GM10248 (cell line): ENCODE measurements around the gene MCTP2.
"Not testable (repeated sequence)": the region's sequence is repeated elsewhere in the genome, so short reads cannot be mapped to it uniquely, and the experiment has no call there.

ENCODE experiments used
- CTCF ChIA-PET: fragments of 300-600 bp; sonication (Branson Sonifier 250); formaldehyde crosslinking; extraction: SDS; loops from one replicate; lab custom pipeline; 2021; ENCODE audit warnings: antibody characterized with exemption; lab: Yijun Ruan, JAX
- POLR2A ChIA-PET: fragments of 350-650 bp; sonication (Branson Sonifier 250); formaldehyde crosslinking; extraction: SDS; loops from one replicate; lab custom pipeline; 2020; ENCODE audit warnings: antibody characterized with exemption; lab: Yijun Ruan, JAX
- DNase-seq: peaks from one replicate; pipeline ENCODE4 v3.0.0; 2012; ENCODE audit errors: extremely low spot score
- CTCF ChIP-seq: IDR thresholded peaks from 2 replicates; pipeline ENCODE4 v1.5.1; 2012; ENCODE audit warnings: mild to moderate bottlenecking, low read depth; ENCODE audit errors: extremely low read depth, missing control alignments, control extremely low read depth

Gene MCTP2

GRCh38 chr15:94252223-94252766 is 20.9 kb downstream of the MCTP2 start:
- ChIA-PET CTCF (interaction anchor here (1.0 to 2.0 kb wide), 2 partner anchors 12 to 27 kb away, joined by 3 to 5 read pairs; no protein-coding TSS in a partner anchor), POLR2A (no interaction called here)
- no peak for DNase-seq
- TF ChIP-seq CTCF: no peak

- ChIA-PET POLR2A (no interaction called here), CTCF (interaction anchor here (1.0 to 2.0 kb wide), 3 partner anchors 12 to 28 kb away, joined by 3 to 5 read pairs (median 5); no protein-coding TSS in a partner anchor)
- no peak for DNase-seq
- TF ChIP-seq CTCF: no peak
Observed at GRCh38 chr15:94252906-94253491, 21.6 kb downstream of the MCTP2 start.

- ChIA-PET CTCF (interaction anchor here (1.2 to 2.0 kb wide), 3 partner anchors 13 to 34 kb away, joined by 4 to 5 read pairs (median 5); no protein-coding TSS in a partner anchor), POLR2A (no interaction called here)
- no peak for DNase-seq
- no peak for TF ChIP-seq CTCF
Observed at GRCh38 chr15:94253742-94254141, 22.4 kb downstream of the MCTP2 start.

GRCh38 chr15:94255540-94255939 is 24.2 kb downstream of the MCTP2 start:
- CTCF ChIA-PET: interaction anchor here (1.4 to 1.7 kb wide), 2 partner anchors 52 to 68 kb away, joined by 3 to 5 read pairs; no protein-coding TSS in a partner anchor
- POLR2A ChIA-PET: no interaction called here
- DNase-seq: no peak
- TF ChIP-seq CTCF: no peak

GRCh38 chr15:94256511-94256910 is 25.1 kb downstream of the MCTP2 start:
- CTCF ChIA-PET: interaction anchor here (1.7 kb wide), 1 partner anchor 67 kb away, joined by 5 read pairs; no protein-coding TSS in a partner anchor
- POLR2A ChIA-PET: no interaction called here
- DNase-seq: no peak
- no peak for TF ChIP-seq CTCF

GRCh38 chr15:94257776-94258175 is 26.4 kb downstream of the MCTP2 start:
- DNase-seq, CTCF ChIA-PET, POLR2A ChIA-PET: not testable (repeated sequence)

GRCh38 chr15:94258246-94258645 is 26.9 kb downstream of the MCTP2 start:
- no peak for TF ChIP-seq CTCF
- POLR2A ChIA-PET: no interaction called here
- DNase-seq: peak; percentile 35
- CTCF ChIA-PET: no interaction called here
